Measurements from ENCODE around the gene ADD1.

- TF ChIP-seq CTCF (IDR thresholded peaks at IDR 0.05; ENCODE audit: low read depth, low read length, poor library complexity, severe bottlenecking) (no peak), EZH2phosphoT487 (IDR thresholded peaks at IDR 0.05; ENCODE audit: borderline replicate concordance, low read length) (no peak)
Measured at GRCh38 chr4:2929469-2929868, 85.8 kb downstream of the ADD1 start.

Measured in DOHH2 (cell line).